IMR-90 (cell line): ENCODE measurements around the gene RASIP1. TPM values are rescaled to one million over a fixed set of nuclear protein-coding genes. Genes with fewer than 3 reads are reported as not detected.

Source experiments
- ATAC-seq: fragments of 200-7000 bp; cut with Tn5 transposase; 2 replicates; pipeline ENCODE4 v1.9.1; 2020; ENCODE audit warnings: low read depth, mild to moderate bottlenecking, moderate library complexity
- BruUV-seq: library from RNA; stranded (reverse); fragments of 400-500 nt; replicated peaks from 2 replicates; lab custom pipeline; 2021; lab: Mats Ljungman, UMichigan
- CTCF ChIA-PET: fragments of 300-600 bp; formaldehyde crosslinking; extraction: SDS; loops from one replicate; lab custom pipeline; 2021; ENCODE audit warnings: antibody characterized with exemption; lab: Yijun Ruan, JAX
- POLR2A ChIA-PET: fragments of 300-600 bp; sonication (Branson Sonifier 250); formaldehyde crosslinking; loops from one replicate; lab custom pipeline; 2022; ENCODE audit warnings: antibody characterized with exemption; ENCODE audit not compliant: unreplicated experiment; lab: Charles Lee
- DNase-seq: peaks from one replicate; pipeline ENCODE4 v3.0.0; 2013
- H2AFZ ChIP-seq: replicated peaks from 2 replicates; pipeline ENCODE3; 2013; ENCODE audit warnings: low read length, mild to moderate bottlenecking; ENCODE audit not compliant: poor library complexity
- H2AK5ac ChIP-seq: 2 replicates; pipeline ENCODE4 v1.6.1; 2013; ENCODE audit warnings: low read depth, low read length, inconsistent platforms
- H2AK9ac ChIP-seq: replicated peaks from 2 replicates; pipeline ENCODE3; 2013; ENCODE audit warnings: mild to moderate bottlenecking, low read depth, low read length, moderate library complexity; ENCODE audit not compliant: poor library complexity
- H2BK120ac ChIP-seq: 2 replicates; pipeline ENCODE4 v1.6.1; 2013; ENCODE audit warnings: low read depth, low read length, inconsistent platforms
- H2BK15ac ChIP-seq: 3 replicates; pipeline ENCODE4 v1.6.1; 2013; ENCODE audit warnings: low read depth, low read length, inconsistent platforms
- H2BK20ac ChIP-seq: 2 replicates; pipeline ENCODE4 v1.6.1; 2013; ENCODE audit warnings: low read depth, mild to moderate bottlenecking, inconsistent platforms, low read length, moderate library complexity
- H2BK5ac ChIP-seq: 2 replicates; pipeline ENCODE4 v1.6.1; 2013; ENCODE audit warnings: mild to moderate bottlenecking, low read depth, low read length, inconsistent platforms; ENCODE audit not compliant: poor library complexity, severe bottlenecking
- H3K14ac ChIP-seq: replicated peaks from 2 replicates; pipeline ENCODE4 v1.6.1; 2013; ENCODE audit warnings: low read depth, low read length, inconsistent platforms
- H3K18ac ChIP-seq: 2 replicates; pipeline ENCODE4 v1.6.1; 2013; ENCODE audit warnings: low read depth, low read length, control low read depth
- H3K23ac ChIP-seq: 2 replicates; pipeline ENCODE4 v1.6.1; 2013; ENCODE audit warnings: low read depth, low read length, inconsistent platforms
- H3K27ac ChIP-seq: 2 replicates; pipeline ENCODE4 v1.5.1; 2013; ENCODE audit warnings: mild to moderate bottlenecking, control low read depth, low read length; ENCODE audit not compliant: insufficient read depth
- H3K27me3 ChIP-seq: 2 replicates; pipeline ENCODE4 v1.6.1; 2013; ENCODE audit warnings: low read length; ENCODE audit not compliant: control insufficient read depth, insufficient read depth
- H3K36me3 ChIP-seq: 2 replicates; pipeline ENCODE4 v1.6.1; 2013; ENCODE audit warnings: low read length, mixed read lengths; ENCODE audit not compliant: control insufficient read depth, insufficient read depth
- H3K4ac ChIP-seq: 2 replicates; pipeline ENCODE4 v1.6.1; 2013; ENCODE audit warnings: low read depth, low read length, inconsistent platforms
- H3K4me1 ChIP-seq: 2 replicates; pipeline ENCODE4 v1.6.1; 2013; ENCODE audit warnings: low read length, mixed read lengths; ENCODE audit not compliant: control insufficient read depth, insufficient read depth
- H3K4me2 ChIP-seq: 2 replicates; pipeline ENCODE4 v1.6.1; 2013; ENCODE audit warnings: low read depth, mild to moderate bottlenecking, control low read depth, low read length, moderate library complexity
- H3K4me3 ChIP-seq: 2 replicates; pipeline ENCODE4 v1.5.1; 2013; ENCODE audit warnings: low read depth, mild to moderate bottlenecking, control low read depth, low read length, moderate library complexity; ENCODE audit not compliant: insufficient read depth
- H3K56ac ChIP-seq: 2 replicates; pipeline ENCODE4 v1.6.1; 2013; ENCODE audit warnings: low read length, inconsistent platforms; ENCODE audit not compliant: insufficient read depth; ENCODE audit errors: extremely low read depth
- H3K79me1 ChIP-seq, 2 experiments: 2 replicates each; pipeline ENCODE4 v1.6.1; 2013; ENCODE audit warnings: low read length in 2 of 2, inconsistent platforms in 1 of 2, low read depth in 1 of 2
- H3K9ac ChIP-seq: 2 replicates; pipeline ENCODE4 v1.6.1; 2013; ENCODE audit warnings: low read depth, low read length, control low read depth
- H3K9me1 ChIP-seq: 2 replicates; pipeline ENCODE4 v1.6.1; 2013; ENCODE audit warnings: low read length, inconsistent platforms; ENCODE audit not compliant: insufficient read depth
- H3K9me3 ChIP-seq: 2 replicates; pipeline ENCODE4 v1.6.1; 2013; ENCODE audit warnings: low read length; ENCODE audit not compliant: control insufficient read depth, insufficient read depth
- H4K20me1 ChIP-seq: 2 replicates; pipeline ENCODE4 v1.6.1; 2013; ENCODE audit warnings: low read length, inconsistent platforms; ENCODE audit not compliant: insufficient read depth
- H4K5ac ChIP-seq: 2 replicates; pipeline ENCODE4 v1.6.1; 2013; ENCODE audit warnings: mild to moderate bottlenecking, low read depth, low read length, control low read depth
- H4K8ac ChIP-seq, 2 experiments: 2 replicates each; pipeline ENCODE4 v1.6.1; 2013; ENCODE audit warnings: low read depth in 2 of 2, low read length in 2 of 2, control low read depth in 1 of 2, inconsistent platforms in 1 of 2
- H4K91ac ChIP-seq: 2 replicates; pipeline ENCODE4 v1.6.1; 2013; ENCODE audit warnings: low read depth, low read length, inconsistent platforms; ENCODE audit not compliant: insufficient read depth
- BHLHE40 ChIP-seq: fragments of 150-350 bp; IDR thresholded peaks from 2 replicates; pipeline ENCODE4 v1.6.1; 2016; ENCODE audit warnings: mild to moderate bottlenecking, low read depth, low read length
- CEBPB ChIP-seq: IDR thresholded peaks from 2 replicates; pipeline ENCODE4 v1.6.1; 2012; ENCODE audit warnings: low read depth, low read length, improper control_type of control experiment
- CHD1 ChIP-seq: IDR thresholded peaks from 2 replicates; pipeline ENCODE4 v1.6.1; 2012; ENCODE audit warnings: low read depth, low read length, improper control_type of control experiment
- FOS ChIP-seq: fragments of 150-350 bp; IDR thresholded peaks from 2 replicates; pipeline ENCODE4 v1.6.1; 2016; ENCODE audit warnings: low read depth, low read length
- MAFK ChIP-seq: IDR thresholded peaks from 2 replicates; pipeline ENCODE4 v1.6.1; 2012; ENCODE audit warnings: low read depth, low read length, improper control_type of control experiment
- MAZ ChIP-seq: IDR thresholded peaks from 2 replicates; pipeline ENCODE4 v1.6.1; 2012; ENCODE audit warnings: low read depth, mild to moderate bottlenecking, low read length, improper control_type of control experiment, moderate library complexity, borderline replicate concordance
- MXI1 ChIP-seq: IDR thresholded peaks from 2 replicates; pipeline ENCODE4 v1.6.1; 2012; ENCODE audit warnings: low read depth, mild to moderate bottlenecking, low read length, moderate library complexity, borderline replicate concordance
- NFE2L2 ChIP-seq: fragments of 150-350 bp; IDR thresholded peaks from 2 replicates; pipeline ENCODE4 v1.6.1; 2016; ENCODE audit warnings: low read depth, mild to moderate bottlenecking, low read length
- POLR2A ChIP-seq: IDR thresholded peaks from 2 replicates; pipeline ENCODE4 v1.6.1; 2012; ENCODE audit warnings: mild to moderate bottlenecking, low read depth, low read length
- RAD21 ChIP-seq: IDR thresholded peaks from 2 replicates; pipeline ENCODE4 v1.6.1; 2012; ENCODE audit warnings: low read length, improper control_type of control experiment
- RCOR1 ChIP-seq: IDR thresholded peaks from 2 replicates; pipeline ENCODE4 v1.6.1; 2012; ENCODE audit warnings: mild to moderate bottlenecking, low read length, improper control_type of control experiment; ENCODE audit not compliant: insufficient replicate concordance
- RFX5 ChIP-seq: IDR thresholded peaks from 2 replicates; pipeline ENCODE4 v1.8.0; 2012; ENCODE audit warnings: low read depth, mild to moderate bottlenecking, low read length, moderate library complexity
- SMC3 ChIP-seq: fragments of 150-350 bp; IDR thresholded peaks from 2 replicates; pipeline ENCODE4 v1.6.1; 2016; ENCODE audit warnings: low read depth, mild to moderate bottlenecking, antibody characterized with exemption, low read length, moderate library complexity
- WGBS, 2 experiments: methylation state at CpG; one replicate each; pipeline versions ENCODE4 v1.1.5 to v1.1.7; 2013; ENCODE audit warnings: missing lambda C conversion rate in 2 of 2; ENCODE audit not compliant: insufficient read length in 1 of 2; ENCODE audit errors: extremely low coverage in 2 of 2; 5-methylcytosine and 5-hydroxymethylcytosine counted together
- dilution Hi-C: fragments of 300-500 bp; cut with HindIII; formaldehyde crosslinking; loops from one replicate; pipeline ENCODE4 v1.14.3; 2018; ENCODE audit warnings: low sequenced_read_pairs; ENCODE audit not compliant: unreplicated experiment
- in situ Hi-C: fragments of 300-500 bp; cut with MboI; formaldehyde crosslinking; loops from 3 replicates; pipeline ENCODE4 v1.14.3; 2019; ENCODE audit warnings: low sequenced_read_pairs, inconsistent platforms, mixed read lengths
- intact Hi-C: fragments of 100-400 bp; cut with micrococcal nuclease; formaldehyde crosslinking; loops from 2 replicates; pipeline ENCODE4 v1.10.0; 2022
- polyA plus RNA-seq, 3 experiments: library from polyadenylated mRNA; depleted of rRNA; stranded (reverse); fragments of >200 nt; gene quantifications; 2 replicates each; pipeline ENCODE4 v1.2.3, GENCODE V29; 2012; ENCODE audit warnings: low replicate concordance in 1 of 3
- total RNA-seq: library from RNA; depleted of rRNA; stranded (reverse); fragments of >200 nt; gene quantifications from 2 replicates; pipeline ENCODE4 v1.2.3, GENCODE V29; 2012
- TF ChIP-seq, protein P1 (sequence below): fragments of 150-350 bp; IDR thresholded peaks from 2 replicates; pipeline ENCODE4 v1.6.1; 2016; ENCODE audit warnings: low read depth, mild to moderate bottlenecking, low read length, moderate library complexity, borderline replicate concordance
- TF ChIP-seq, protein P2 (sequence below): fragments of 150-350 bp; IDR thresholded peaks from 2 replicates; pipeline ENCODE4 v1.6.1; 2017; ENCODE audit warnings: mild to moderate bottlenecking, antibody characterized with exemption, low read length, low read depth
- TF ChIP-seq, protein P3 (sequence below): conservative IDR thresholded peaks from 2 replicates; pipeline ENCODE4 v1.5.1; 2012; ENCODE audit warnings: mild to moderate bottlenecking, low read depth, low read length, improper control_type of control experiment

The RASIP1 gene
- total and polyA plus RNA-seq, 2 of the 4 experiments (the other 2 are of a cell fraction), result 0.18 to 0.51 TPM

DNA sequence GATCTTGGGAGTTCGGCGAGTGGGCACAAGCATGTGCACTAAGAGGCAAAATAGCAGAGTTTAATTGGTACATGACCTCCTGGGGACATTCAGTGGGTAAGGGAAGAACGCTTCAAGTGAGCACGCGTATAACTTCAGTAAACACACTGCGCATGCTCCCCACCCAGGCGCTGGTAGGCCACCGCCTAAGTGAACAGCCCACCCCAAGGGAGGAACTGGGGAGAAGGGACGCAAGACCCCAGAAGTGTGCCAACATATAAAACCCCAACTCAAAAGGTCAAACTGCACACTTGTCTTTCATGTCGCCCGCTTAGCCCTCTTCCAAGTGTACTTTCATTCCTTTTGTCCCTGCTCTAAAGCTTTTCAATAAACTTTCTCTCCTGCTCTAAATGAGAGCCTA is 57.1 kb downstream of the RASIP1 start:
- 47% methylated on average over 4 of the region's 11 CpGs; no CpG with 5 or more reads in 1 of the 2 experiments for WGBS, 2 experiments
- Histone ChIP-seq H2AK5ac (no peak overlapping the region), H2BK20ac (no peak overlapping the region), H3K9me3 (no peaks in the 10 kb centered on the region), H4K5ac (no peak overlapping the region), H3K4me3 (no peak overlapping the region), H3K27ac (no peak overlapping the region), H2AK9ac (no peak overlapping the region), H4K8ac (peak overlapping the region in 1 of 2 experiments; percentile 63; a peak in 1 of 4 replicates), H3K79me1 (no peaks in the 10 kb centered on the region), H4K20me1 (peaks cover 6% of the 10 kb centered on the region; the same call in 1 of the 2 replicates), H3K56ac (no peak overlapping the region), H3K23ac (no peak overlapping the region), H3K18ac (no peak overlapping the region), H3K4me2 (no peak overlapping the region), H4K91ac (no peak overlapping the region), H3K27me3 (peaks cover 8% of the 10 kb centered on the region), H3K36me3 (no peaks in the 10 kb centered on the region), H2AFZ (peak overlapping the region; percentile 74), H2BK15ac (no peak overlapping the region), H3K9me1 (peaks cover 7% of the 10 kb centered on the region), H3K4me1 (peaks cover 3% of the 10 kb centered on the region; the same call in 1 of the 2 replicates), H2BK120ac (no peak overlapping the region), H2BK5ac (no peak overlapping the region), H3K9ac (no peak overlapping the region), H3K14ac (no peak overlapping the region; the same call in 1 of the 2 replicates), H3K4ac (no peak overlapping the region)
- in situ Hi-C loops, result no loop called here
- dilution Hi-C loops, result no loop called here
- intact Hi-C loops, result no loop called here
- ChIA-PET POLR2A (no interaction called here), CTCF (no interaction called here)
- TF ChIP-seq CHD1 (no peak), RAD21 (no peak), FOS (no peak), MAFK (no peak), RCOR1 (no peak), POLR2A (no peak), BHLHE40 (no peak), SMC3 (no peak), NFE2L2 (no peak), MXI1 (no peak), CEBPB (no peak), MAZ (no peak), RFX5 (no peak)
- TF ChIP-seq, protein P1, sequence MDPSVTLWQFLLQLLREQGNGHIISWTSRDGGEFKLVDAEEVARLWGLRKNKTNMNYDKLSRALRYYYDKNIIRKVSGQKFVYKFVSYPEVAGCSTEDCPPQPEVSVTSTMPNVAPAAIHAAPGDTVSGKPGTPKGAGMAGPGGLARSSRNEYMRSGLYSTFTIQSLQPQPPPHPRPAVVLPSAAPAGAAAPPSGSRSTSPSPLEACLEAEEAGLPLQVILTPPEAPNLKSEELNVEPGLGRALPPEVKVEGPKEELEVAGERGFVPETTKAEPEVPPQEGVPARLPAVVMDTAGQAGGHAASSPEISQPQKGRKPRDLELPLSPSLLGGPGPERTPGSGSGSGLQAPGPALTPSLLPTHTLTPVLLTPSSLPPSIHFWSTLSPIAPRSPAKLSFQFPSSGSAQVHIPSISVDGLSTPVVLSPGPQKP, result no peak
- TF ChIP-seq, protein P2, sequence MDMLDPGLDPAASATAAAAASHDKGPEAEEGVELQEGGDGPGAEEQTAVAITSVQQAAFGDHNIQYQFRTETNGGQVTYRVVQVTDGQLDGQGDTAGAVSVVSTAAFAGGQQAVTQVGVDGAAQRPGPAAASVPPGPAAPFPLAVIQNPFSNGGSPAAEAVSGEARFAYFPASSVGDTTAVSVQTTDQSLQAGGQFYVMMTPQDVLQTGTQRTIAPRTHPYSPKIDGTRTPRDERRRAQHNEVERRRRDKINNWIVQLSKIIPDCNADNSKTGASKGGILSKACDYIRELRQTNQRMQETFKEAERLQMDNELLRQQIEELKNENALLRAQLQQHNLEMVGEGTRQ, result no peak
- TF ChIP-seq, protein P3, sequence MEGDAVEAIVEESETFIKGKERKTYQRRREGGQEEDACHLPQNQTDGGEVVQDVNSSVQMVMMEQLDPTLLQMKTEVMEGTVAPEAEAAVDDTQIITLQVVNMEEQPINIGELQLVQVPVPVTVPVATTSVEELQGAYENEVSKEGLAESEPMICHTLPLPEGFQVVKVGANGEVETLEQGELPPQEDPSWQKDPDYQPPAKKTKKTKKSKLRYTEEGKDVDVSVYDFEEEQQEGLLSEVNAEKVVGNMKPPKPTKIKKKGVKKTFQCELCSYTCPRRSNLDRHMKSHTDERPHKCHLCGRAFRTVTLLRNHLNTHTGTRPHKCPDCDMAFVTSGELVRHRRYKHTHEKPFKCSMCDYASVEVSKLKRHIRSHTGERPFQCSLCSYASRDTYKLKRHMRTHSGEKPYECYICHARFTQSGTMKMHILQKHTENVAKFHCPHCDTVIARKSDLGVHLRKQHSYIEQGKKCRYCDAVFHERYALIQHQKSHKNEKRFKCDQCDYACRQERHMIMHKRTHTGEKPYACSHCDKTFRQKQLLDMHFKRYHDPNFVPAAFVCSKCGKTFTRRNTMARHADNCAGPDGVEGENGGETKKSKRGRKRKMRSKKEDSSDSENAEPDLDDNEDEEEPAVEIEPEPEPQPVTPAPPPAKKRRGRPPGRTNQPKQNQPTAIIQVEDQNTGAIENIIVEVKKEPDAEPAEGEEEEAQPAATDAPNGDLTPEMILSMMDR, result no peak
- ATAC-seq (no peak), DNase-seq (peak; percentile 19)
- no TSS peak for BruUV-seq
